ENCODE results near the gene HLA-DRB5. TPM values are rescaled to one million over a fixed set of nuclear protein-coding genes. Genes with fewer than 3 reads are reported as not detected.

HLA-DRB5 gene
- total RNA-seq, 1 donor: not detected

- no peak overlapping the region for H3K4me3 ChIP-seq (ENCODE audit: low read depth, low read length)
- no peak for TF ChIP-seq CTCF (IDR thresholded peaks at IDR 0.05; ENCODE audit: insufficient read depth, low read depth, low read length)
- DNase-seq (ENCODE audit: low read depth): no peak
Observed at GRCh38 chr6:32565511-32565910, 35.4 kb upstream of the HLA-DRB5 start.

- DNase-seq (ENCODE audit: low read depth): no peak
- H3K4me3 ChIP-seq (ENCODE audit: low read depth, low read length): no peak overlapping the region
- TF ChIP-seq CTCF (IDR thresholded peaks at IDR 0.05; ENCODE audit: insufficient read depth, low read depth, low read length): no peak
Observed at GRCh38 chr6:32562940-32563339, 32.9 kb upstream of the HLA-DRB5 start.

GRCh38 chr6:32559747-32560146 is 29.7 kb upstream of the HLA-DRB5 start:
- TF ChIP-seq CTCF (IDR thresholded peaks at IDR 0.05; ENCODE audit: insufficient read depth, low read depth, low read length): no peak
- no peak for DNase-seq (ENCODE audit: low read depth)
- H3K4me3 ChIP-seq (ENCODE audit: low read depth, low read length): no peak overlapping the region

- H3K4me3 ChIP-seq (ENCODE audit: low read depth, low read length): no peak overlapping the region
- no peak for TF ChIP-seq CTCF (IDR thresholded peaks at IDR 0.05; ENCODE audit: insufficient read depth, low read depth, low read length)
- DNase-seq (ENCODE audit: low read depth): no peak
Observed at GRCh38 chr6:32558426-32559057, 28.5 kb upstream of the HLA-DRB5 start.

- no peak overlapping the region for H3K4me3 ChIP-seq (ENCODE audit: low read depth, low read length)
- no peak for DNase-seq (ENCODE audit: low read depth)
- TF ChIP-seq CTCF (IDR thresholded peaks at IDR 0.05; ENCODE audit: insufficient read depth, low read depth, low read length): no peak
Observed at GRCh38 chr6:32554116-32554965, 24.3 kb upstream of the HLA-DRB5 start.

- no peak for TF ChIP-seq CTCF (IDR thresholded peaks at IDR 0.05; ENCODE audit: insufficient read depth, low read depth, low read length)
- H3K4me3 ChIP-seq (ENCODE audit: low read depth, low read length): no peak overlapping the region
- no peak for DNase-seq (ENCODE audit: low read depth)
Observed at GRCh38 chr6:32553037-32553742, 23.1 kb upstream of the HLA-DRB5 start.
